Psoas muscle (tissue), 8 donors: ENCODE results near the gene L1CAM. TPM values are rescaled to one million over a fixed set of nuclear protein-coding genes. Genes with fewer than 3 reads are reported as not detected.

Experiments
- ATAC-seq, 4 donors: fragments of 200-7000 bp; cut with Tn5 transposase; one replicate each; pipeline ENCODE4 v1.9.1; 2020; ENCODE audit warnings: moderate library complexity in 3 of 4, mild to moderate bottlenecking in 2 of 4
- DNase-seq, 2 donors: peaks; one replicate each; pipeline ENCODE4 v3.0.0-alpha.2; 2020
- H3K27ac ChIP-seq: fragments of 200-600 bp; one replicate; pipeline ENCODE4 v1.8.0; 2022
- H3K27me3 ChIP-seq, 3 donors: fragments of 200-600 bp in 1 of 3; one replicate each; pipeline versions ENCODE4 v1.6.1 to v1.8.0; 2013 to 2022; ENCODE audit warnings: low read length in 2 of 3, mild to moderate bottlenecking in 2 of 3, moderate library complexity in 1 of 3; ENCODE audit not compliant: insufficient read depth in 3 of 3
- H3K36me3 ChIP-seq, 2 donors: fragments of 200-600 bp in 1 of 2; one replicate each; pipeline versions ENCODE4 v1.6.1 to v1.8.0; 2013 to 2022; ENCODE audit warnings: low read depth in 1 of 2, mild to moderate bottlenecking in 1 of 2, moderate library complexity in 1 of 2; ENCODE audit not compliant: insufficient read depth in 1 of 2
- H3K4me1 ChIP-seq: fragments of 200-600 bp; one replicate; pipeline ENCODE4 v1.8.0; 2022
- H3K4me3 ChIP-seq: fragments of 200-600 bp; one replicate; pipeline ENCODE4 v1.8.0; 2022; ENCODE audit warnings: mild to moderate bottlenecking
- H3K9me3 ChIP-seq: fragments of 200-600 bp; one replicate; pipeline ENCODE4 v1.8.0; 2022
- CTCF ChIP-seq: fragments of 200-600 bp; IDR thresholded peaks from one replicate; pipeline ENCODE4 v1.8.0; 2022; ENCODE audit warnings: antibody characterized with exemption
- WGBS, 3 donors: extraction: QIAGEN DNeasy Blood & Tissue Kit; methylation state at CpG; one replicate each; pipeline versions ENCODE4 v1.1.6 to v1.1.7; 2013; 5-methylcytosine and 5-hydroxymethylcytosine counted together
- intact Hi-C, 2 donors: fragments of 100-400 bp; cut with DNase I; formaldehyde crosslinking; loops; one replicate each; pipeline versions ENCODE4 v1.11.0 to v1.14.2; 2022
- polyA plus RNA-seq, 3 donors: library from polyadenylated mRNA; stranded (reverse); fragments of 200-250 nt; gene quantifications; one replicate each; pipeline ENCODE4 v1.2.3, GENCODE V29; 2013
- total RNA-seq, 4 donors: library from RNA; stranded (reverse); fragmentation: NEBNext Ultra II Directional in 2 of 4; extraction: Animal tissue kit (Norgen Biotek cat#: 25700) in 2 of 4; gene quantifications; one replicate each; pipeline versions ENCODE4 v1.2.1 to v1.2.4, GENCODE V29; 2021 to 2023
- donor health status: healthy with polysubstance abuse.
- donor health status: DM: no; HTN: no; CAD: no; lungs with moderate emphysema.
- donor health status: Bipolar disorder and iron deficiency.
- donor health status: healthy.
- donor health status: DM: yes; HTN: yes; CAD: no.
- donor health status: DM: no; HTN: no; CAD: no.
- donor health status: DM: no; HTN: no; CAD: no.
- donor health status: DM: yes; HTN: yes; CAD: no.

L1CAM gene
- total and polyA plus RNA-seq, 7 donors, result 0.22 to 1.5 (median 0.46) TPM

GRCh38 chrX:153884136-153884535 lies 1.8 kb downstream of the L1CAM start:
- peaks cover 0 to 83% (median 15%) of the 10 kb centered on the region in 3 donors for H3K27me3 ChIP-seq
- no peak for TF ChIP-seq CTCF
- intact Hi-C loops, result no loop called here

DNA sequence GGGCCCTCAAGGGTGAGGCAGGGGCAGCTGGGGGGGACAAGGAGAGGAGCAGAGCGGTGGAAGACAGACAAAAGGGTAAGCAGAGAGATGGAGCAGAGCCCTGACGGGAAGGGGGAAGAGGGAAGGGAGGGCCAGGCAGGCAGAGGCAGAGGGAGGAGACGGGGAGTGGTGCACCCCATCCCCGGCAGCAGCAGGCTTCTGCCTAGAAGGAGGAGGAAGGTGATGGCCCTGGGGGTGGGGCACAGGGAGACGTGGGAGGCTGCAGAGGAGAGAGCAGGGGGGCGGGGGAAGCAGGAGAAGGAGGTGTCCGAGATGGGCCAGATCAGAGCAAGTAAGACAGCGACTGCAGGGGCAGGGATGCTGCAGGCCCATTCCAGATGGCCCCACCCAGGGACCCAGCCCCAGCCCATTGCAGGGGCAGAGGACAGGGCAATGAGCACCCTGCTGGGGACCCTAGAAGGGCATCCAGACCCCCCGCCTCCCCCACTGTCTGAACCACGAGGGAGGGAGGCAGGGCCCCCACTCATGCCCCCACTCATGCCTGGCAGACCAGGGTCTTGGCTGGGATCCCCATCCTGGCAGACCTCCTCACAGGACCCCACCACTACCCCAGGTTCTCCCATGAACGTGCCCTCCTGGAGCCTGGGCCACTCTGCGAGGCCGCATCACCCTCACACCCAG lies 2.7 kb downstream of the L1CAM start:
- no peak overlapping the region for H3K27ac ChIP-seq
- no peak overlapping the region for H3K4me3 ChIP-seq
- H3K27me3 ChIP-seq, result peaks cover 0 to 80% (median 13%) of the 10 kb centered on the region in 3 donors
- TF ChIP-seq CTCF, result no peak
- WGBS, 3 donors, result 62 to 72% (median 63%) methylated on average over 10 to 13 of the region's 13 CpGs
- H3K4me1 ChIP-seq, result no peaks in the 10 kb centered on the region
- ATAC-seq (no peak), DNase-seq (no peak)
- intact Hi-C loops, result no loop called here
- H3K36me3 ChIP-seq, result no peaks in the 10 kb centered on the region
- no peaks in the 10 kb centered on the region for H3K9me3 ChIP-seq

More at GRCh38 chrX:153884136-153884535, 1.8 kb downstream of the L1CAM start:
- Histone ChIP-seq H3K4me1 (no peaks in the 10 kb centered on the region), H3K36me3 (no peaks in the 10 kb centered on the region), H3K9me3 (no peaks in the 10 kb centered on the region), H3K4me3 (no peak overlapping the region), H3K27ac (no peak overlapping the region)
- DNase-seq (peak in 1 of 2 donors; percentile 13), ATAC-seq (no peak)
- WGBS, 3 donors, result 58 to 71% (median 59%) methylated on average over 8 to 13 of the region's 13 CpGs

GRCh38 chrX:153882557-153882956 lies 3.4 kb downstream of the L1CAM start:
- intact Hi-C loops, result no loop called here
- H3K4me1 ChIP-seq, result no peaks in the 10 kb centered on the region
- DNase-seq, result no peak
- H3K4me3 ChIP-seq, result no peak overlapping the region
- H3K9me3 ChIP-seq, result no peaks in the 10 kb centered on the region
- no peaks in the 10 kb centered on the region for H3K36me3 ChIP-seq
- TF ChIP-seq CTCF, result no peak
- no peak overlapping the region for H3K27ac ChIP-seq
- peaks cover 0 to 80% (median 13%) of the 10 kb centered on the region in 3 donors for H3K27me3 ChIP-seq
- ATAC-seq, result no peak
- WGBS, 3 donors, result 49 to 77% (median 56%) methylated on average over 5 to 7 of the region's 7 CpGs

- H3K4me1 ChIP-seq, result no peaks in the 10 kb centered on the region
Observed at GRCh38 chrX:153882086-153882498, 3.9 kb downstream of the L1CAM start.

More at GRCh38 chrX:153882086-153882498, 3.9 kb downstream of the L1CAM start:
- no peak overlapping the region for H3K27ac ChIP-seq
- H3K9me3 ChIP-seq, result no peaks in the 10 kb centered on the region
- no peaks in the 10 kb centered on the region for H3K36me3 ChIP-seq
- WGBS, 3 donors, result 33 to 72% (median 39%) methylated on average over 2 to 8 of the region's 8 CpGs
- H3K27me3 ChIP-seq, result peaks cover 0 to 81% (median 13%) of the 10 kb centered on the region in 3 donors
- no peak for DNase-seq
- no peak for TF ChIP-seq CTCF
- H3K4me3 ChIP-seq, result no peak overlapping the region
- ATAC-seq, result no peak
- intact Hi-C loops, result no loop called here
